ENCODE measurements around the gene LARP1. TPM values are rescaled to one million over a fixed set of nuclear protein-coding genes. Genes with fewer than 3 reads are reported as not detected.

Gene LARP1
- total and polyA plus RNA-seq, 10 of the 15 experiments (the other 5 are each of a cell fraction or from before 2014, with no cell fraction given) = 22.6 to 227 (median 60.8) TPM

GRCh38 chr5:154815684-154816247 is 60.6 kb downstream of the LARP1 start:
- Histone ChIP-seq H3K4me1 (ENCODE audit: control insufficient read depth, insufficient read depth, low read length) (no peaks in the 10 kb centered on the region), H3K36me3 (ENCODE audit: control insufficient read depth in 2 of 2, insufficient read depth in 2 of 2, low read length in 1 of 2) (peaks cover 26 to 57% of the 10 kb centered on the region in 2 experiments), H3K27me3 (replicated peaks in 1 of 2; ENCODE audit: control insufficient read depth in 2 of 2, insufficient read depth in 2 of 2, low read length in 1 of 2) (no peaks in the 10 kb centered on the region), H3K9ac (ENCODE audit: control insufficient read depth, insufficient read depth, low read length) (no peak overlapping the region), H3K27ac (ENCODE audit: control insufficient read depth, insufficient read depth) (no peak overlapping the region), H3K4me2 (ENCODE audit: control insufficient read depth, insufficient read depth) (no peak overlapping the region), H3K79me2 (ENCODE audit: control insufficient read depth, insufficient read depth, low read length) (no peaks in the 10 kb centered on the region), H2AFZ (ENCODE audit: control insufficient read depth, low read depth, low read length) (no peak overlapping the region), H3K9me3 (replicated peaks; ENCODE audit: control insufficient read depth, insufficient read depth, low read length) (no peaks in the 10 kb centered on the region), H3K4me3 (no peak overlapping the region), H4K20me1 (ENCODE audit: control insufficient read depth, insufficient read depth) (no peaks in the 10 kb centered on the region)
- TF ChIP-seq FOXK2 (IDR thresholded peaks at IDR 0.05) (no peak), NFXL1 (IDR thresholded peaks at IDR 0.05; ENCODE audit: borderline replicate concordance) (no peak), STAT3 (IDR thresholded peaks at IDR 0.05; ENCODE audit: low read depth, low read length) (no peak), SUZ12 (IDR thresholded peaks at IDR 0.05; ENCODE audit: unreplicated experiment) (no peak), USF1 (IDR thresholded peaks at IDR 0.05; ENCODE audit: borderline replicate concordance, extremely low read length, insufficient read depth, low read depth, low read length) (no peak), IKZF2 (IDR thresholded peaks at IDR 0.05) (no peak), SMAD1 (IDR thresholded peaks at IDR 0.05; ENCODE audit: low read depth, partially characterized antibody) (no peak), E2F8 (IDR thresholded peaks at IDR 0.05; ENCODE audit: low read depth, partially characterized antibody) (no peak), MYC (IDR thresholded peaks at IDR 0.05; ENCODE audit: insufficient read depth, insufficient read length, insufficient replicate concordance, low read length, severe bottlenecking) (no peak), YBX1 (IDR thresholded peaks at IDR 0.05) (no peak)
- TF ChIP-seq, protein P1, sequence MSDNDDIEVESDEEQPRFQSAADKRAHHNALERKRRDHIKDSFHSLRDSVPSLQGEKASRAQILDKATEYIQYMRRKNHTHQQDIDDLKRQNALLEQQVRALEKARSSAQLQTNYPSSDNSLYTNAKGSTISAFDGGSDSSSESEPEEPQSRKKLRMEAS (IDR thresholded peaks at IDR 0.05; ENCODE audit: low read depth, low read length) = no peak
- DNase-seq (ENCODE audit: low read depth, low spot score) = no peak
- POLR2A ChIA-PET = no interaction called here
- BruUV-seq (replicated peaks) = no TSS peak
- ATAC-seq = no peak
- CTCF ChIA-PET = interaction anchor here (0.8 kb wide), 1 partner anchor 165 kb away, joined by 7 read pairs; no protein-coding TSS in a partner anchor
- RAD21 ChIA-PET (ENCODE audit: unreplicated experiment) = no interaction called here
- FAIRE-seq = no peak
- WGBS (ENCODE audit: insufficient coverage, insufficient replicate concordance, low lambda C conversion rate, missing lambda C conversion rate) = 95% methylated on average over 5 of the region's 5 CpGs
- SMC1A ChIA-PET (ENCODE audit: uncharacterized antibody, unreplicated experiment) = no interaction called here
- intact Hi-C loops (cut with micrococcal nuclease; ENCODE audit: unreplicated experiment) = no loop called here
- in situ Hi-C loops (cut with MboI) = loop anchor here (5.0 kb wide), 1 partner anchor 37 kb away; the partner anchor contains the start of gene FAXDC2

Measured in GM12878 (cell line).